ENCODE measurements around the gene SLC11A2. TPM values are rescaled to one million over a fixed set of nuclear protein-coding genes. Genes with fewer than 3 reads are reported as not detected.

SLC11A2 gene
- polyA plus RNA-seq, 1 of the 3 experiments (the other 2 are of a cell fraction) = 27.7 TPM

GRCh38 chr12:51005030-51005429, 21.2 kb downstream of the SLC11A2 start:
- Histone ChIP-seq H3K9me3 (no peaks in the 10 kb centered on the region), H3F3A (replicated peaks; ENCODE audit: insufficient read depth) (no peaks in the 10 kb centered on the region), H3K4me2 (no peak overlapping the region), H4K20me1 (ENCODE audit: insufficient read depth) (no peaks in the 10 kb centered on the region), H2AFZ (ENCODE audit: low read depth) (no peak overlapping the region), H3K27ac (ENCODE audit: low read depth in 2 of 2, low read length in 1 of 2) (no peak overlapping the region), H3K4me1 (ENCODE audit: control insufficient read depth in 1 of 2, insufficient read depth in 2 of 2, low read depth in 1 of 2, low read length in 1 of 2) (no peaks in the 10 kb centered on the region), H3K9me2 (no peaks in the 10 kb centered on the region), H3K9ac (no peak overlapping the region), H3K79me2 (ENCODE audit: insufficient read depth) (peaks cover 15% of the 10 kb centered on the region), H3K27me3 (ENCODE audit: insufficient read depth) (no peaks in the 10 kb centered on the region), H3K4me3 (ENCODE audit: low read depth in 2 of 2, low read length in 1 of 2) (no peak overlapping the region), H3K36me3 (replicated peaks in 1 of 2; ENCODE audit: control insufficient read depth in 1 of 2, insufficient read depth in 2 of 2, low read length in 1 of 2) (peaks cover 19 to 29% of the 10 kb centered on the region in 2 experiments)
- TF ChIP-seq CTCF (IDR thresholded peaks at IDR 0.05) (no peak), GATA2 (CRISPR knock-in tag; IDR thresholded peaks at IDR 0.05) (no peak), EP300 (IDR thresholded peaks at IDR 0.05; ENCODE audit: borderline replicate concordance in 1 of 2, low read depth in 1 of 2, low read length in 1 of 2) (no peak), REST (IDR thresholded peaks at IDR 0.05; ENCODE audit: low read depth, low read length) (no peak), RCOR1 (IDR thresholded peaks at IDR 0.05; ENCODE audit: low read length) (no peak), MAX (IDR thresholded peaks at IDR 0.05; ENCODE audit: low read depth) (no peak), NRF1 (IDR thresholded peaks at IDR 0.05; ENCODE audit: low read depth, low read length) (no peak)
- no peak for DNase-seq
- WGBS (ENCODE audit: low lambda C conversion rate) = 94% methylated on average over 3 of the region's 3 CpGs
- ChIA-PET POLR2A (no interaction called here), CTCF (interaction anchor here (1.0 to 1.6 kb wide), 3 partner anchors 18 to 238 kb away, joined by 3 to 5 read pairs (median 3); no protein-coding TSS in a partner anchor)

GRCh38 chr12:51004504-51004903, 21.7 kb downstream of the SLC11A2 start:
- Histone ChIP-seq H4K20me1 (ENCODE audit: insufficient read depth) (no peaks in the 10 kb centered on the region), H3K27me3 (ENCODE audit: insufficient read depth) (no peaks in the 10 kb centered on the region), H3F3A (replicated peaks; ENCODE audit: insufficient read depth) (no peaks in the 10 kb centered on the region), H2AFZ (ENCODE audit: low read depth) (no peak overlapping the region), H3K4me2 (no peak overlapping the region), H3K4me3 (ENCODE audit: low read depth in 2 of 2, low read length in 1 of 2) (no peak overlapping the region), H3K4me1 (ENCODE audit: control insufficient read depth in 1 of 2, insufficient read depth in 2 of 2, low read depth in 1 of 2, low read length in 1 of 2) (no peaks in the 10 kb centered on the region), H3K9ac (no peak overlapping the region), H3K36me3 (replicated peaks in 1 of 2; ENCODE audit: control insufficient read depth in 1 of 2, insufficient read depth in 2 of 2, low read length in 1 of 2) (peaks cover 21 to 32% of the 10 kb centered on the region in 2 experiments), H3K27ac (ENCODE audit: low read depth in 2 of 2, low read length in 1 of 2) (no peak overlapping the region), H3K79me2 (ENCODE audit: insufficient read depth) (peaks cover 10% of the 10 kb centered on the region), H3K9me3 (no peaks in the 10 kb centered on the region), H3K9me2 (no peaks in the 10 kb centered on the region)
- TF ChIP-seq SIN3A (IDR thresholded peaks at IDR 0.05; ENCODE audit: borderline replicate concordance, low read depth, low read length) = no peak
- TF ChIP-seq SMC3 (IDR thresholded peaks at IDR 0.05; ENCODE audit: low read depth, low read length) = no peak
- no peak for TF ChIP-seq TEAD4 (IDR thresholded peaks at IDR 0.05; ENCODE audit: borderline replicate concordance, insufficient read depth)
- no peak for TF ChIP-seq GABPA (IDR thresholded peaks at IDR 0.05; ENCODE audit: low read depth)
- no peak for TF ChIP-seq ELF1 (IDR thresholded peaks at IDR 0.05)
- TF ChIP-seq FOSL2 (IDR thresholded peaks at IDR 0.05; ENCODE audit: borderline replicate concordance, low read depth) = no peak
- TF ChIP-seq USF2 (IDR thresholded peaks at IDR 0.05; ENCODE audit: borderline replicate concordance, low read depth, low read length) = no peak
- TF ChIP-seq MXI1 (IDR thresholded peaks at IDR 0.05; ENCODE audit: low read depth, low read length) = no peak
- no peak for TF ChIP-seq FOXJ3 (CRISPR knock-in tag; IDR thresholded peaks at IDR 0.05)
- TF ChIP-seq CTCF (IDR thresholded peaks at IDR 0.05) = no peak
- TF ChIP-seq MAX (IDR thresholded peaks at IDR 0.05; ENCODE audit: low read depth) = no peak
- no peak for TF ChIP-seq PBX3 (IDR thresholded peaks at IDR 0.05)
- CTCF ChIA-PET = interaction anchor here (1.0 to 1.5 kb wide), 3 partner anchors 18 to 238 kb away, joined by 3 to 5 read pairs (median 3); no protein-coding TSS in a partner anchor
- POLR2A ChIA-PET = no interaction called here
- WGBS (ENCODE audit: low lambda C conversion rate) = 81% methylated on average over 5 of the region's 6 CpGs
- DNase-seq = no peak
